GM10248 (cell line): Measurements from ENCODE around the gene CAMK2B.

Source experiments
- CTCF ChIA-PET: fragments of 300-600 bp; sonication (Branson Sonifier 250); formaldehyde crosslinking; extraction: SDS; loops from one replicate; lab custom pipeline; 2021; ENCODE audit warnings: antibody characterized with exemption; lab: Yijun Ruan, JAX
- POLR2A ChIA-PET: fragments of 350-650 bp; sonication (Branson Sonifier 250); formaldehyde crosslinking; extraction: SDS; loops from one replicate; lab custom pipeline; 2020; ENCODE audit warnings: antibody characterized with exemption; lab: Yijun Ruan, JAX
- DNase-seq: peaks from one replicate; pipeline ENCODE4 v3.0.0; 2012; ENCODE audit errors: extremely low spot score
- TF ChIP-seq, protein P1 (sequence below): IDR thresholded peaks from 2 replicates; pipeline ENCODE4 v1.5.1; 2012; ENCODE audit warnings: mild to moderate bottlenecking, low read depth; ENCODE audit errors: extremely low read depth, missing control alignments, control extremely low read depth

The CAMK2B gene

DNA sequence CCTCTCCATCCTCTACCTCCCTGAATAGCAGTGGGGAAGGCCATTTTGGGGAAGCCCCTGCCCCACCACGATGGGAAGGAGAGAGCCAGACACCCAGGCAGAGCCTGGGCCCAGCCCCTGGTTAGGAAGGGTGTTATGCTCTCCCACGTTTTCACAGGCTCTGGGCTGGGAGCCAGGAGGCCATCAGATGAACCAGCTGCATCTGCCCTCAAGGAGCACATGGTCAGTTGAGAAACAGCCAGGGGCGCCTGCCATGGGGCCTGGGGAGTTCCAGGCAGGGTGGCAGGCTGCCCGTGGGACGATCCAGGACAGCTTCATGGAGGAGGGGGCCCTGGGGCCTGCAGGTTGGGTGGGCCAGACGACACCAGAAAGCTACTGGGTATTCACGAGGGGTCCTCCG is 47.5 kb downstream of the CAMK2B start:
- CTCF ChIA-PET = interaction anchor here (2.0 to 2.5 kb wide), 2 partner anchors 13 to 37 kb away, joined by 7 read pairs; no protein-coding TSS in a partner anchor
- DNase-seq = no peak
- POLR2A ChIA-PET = no interaction called here
- TF ChIP-seq, protein P1, sequence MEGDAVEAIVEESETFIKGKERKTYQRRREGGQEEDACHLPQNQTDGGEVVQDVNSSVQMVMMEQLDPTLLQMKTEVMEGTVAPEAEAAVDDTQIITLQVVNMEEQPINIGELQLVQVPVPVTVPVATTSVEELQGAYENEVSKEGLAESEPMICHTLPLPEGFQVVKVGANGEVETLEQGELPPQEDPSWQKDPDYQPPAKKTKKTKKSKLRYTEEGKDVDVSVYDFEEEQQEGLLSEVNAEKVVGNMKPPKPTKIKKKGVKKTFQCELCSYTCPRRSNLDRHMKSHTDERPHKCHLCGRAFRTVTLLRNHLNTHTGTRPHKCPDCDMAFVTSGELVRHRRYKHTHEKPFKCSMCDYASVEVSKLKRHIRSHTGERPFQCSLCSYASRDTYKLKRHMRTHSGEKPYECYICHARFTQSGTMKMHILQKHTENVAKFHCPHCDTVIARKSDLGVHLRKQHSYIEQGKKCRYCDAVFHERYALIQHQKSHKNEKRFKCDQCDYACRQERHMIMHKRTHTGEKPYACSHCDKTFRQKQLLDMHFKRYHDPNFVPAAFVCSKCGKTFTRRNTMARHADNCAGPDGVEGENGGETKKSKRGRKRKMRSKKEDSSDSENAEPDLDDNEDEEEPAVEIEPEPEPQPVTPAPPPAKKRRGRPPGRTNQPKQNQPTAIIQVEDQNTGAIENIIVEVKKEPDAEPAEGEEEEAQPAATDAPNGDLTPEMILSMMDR = no peak

DNA sequence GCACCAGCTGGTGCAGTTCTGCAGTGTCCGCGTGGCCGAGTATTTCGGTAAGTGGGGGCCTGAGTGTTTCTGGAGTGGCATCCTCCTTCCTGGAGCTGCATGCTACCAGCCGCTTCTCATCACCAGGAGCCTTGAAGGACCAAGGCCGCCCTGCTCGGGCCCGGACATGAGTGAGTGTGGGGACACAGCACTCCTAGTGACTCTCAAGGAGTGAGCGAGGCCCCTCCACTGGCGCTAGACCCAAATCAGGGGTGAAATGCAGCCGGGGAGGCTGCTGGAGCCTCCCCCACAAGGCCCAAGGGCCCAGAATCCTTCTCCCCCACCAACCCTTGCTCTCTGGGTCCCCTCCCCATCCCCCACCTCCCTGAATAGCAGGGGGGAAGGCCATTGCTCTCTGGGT is 48.0 kb downstream of the CAMK2B start:
- no peak for DNase-seq
- ChIA-PET CTCF (interaction anchor here (2.0 to 2.5 kb wide), 2 partner anchors 12 to 36 kb away, joined by 7 read pairs; no protein-coding TSS in a partner anchor), POLR2A (no interaction called here)
- TF ChIP-seq, protein P1 = no peak

DNA sequence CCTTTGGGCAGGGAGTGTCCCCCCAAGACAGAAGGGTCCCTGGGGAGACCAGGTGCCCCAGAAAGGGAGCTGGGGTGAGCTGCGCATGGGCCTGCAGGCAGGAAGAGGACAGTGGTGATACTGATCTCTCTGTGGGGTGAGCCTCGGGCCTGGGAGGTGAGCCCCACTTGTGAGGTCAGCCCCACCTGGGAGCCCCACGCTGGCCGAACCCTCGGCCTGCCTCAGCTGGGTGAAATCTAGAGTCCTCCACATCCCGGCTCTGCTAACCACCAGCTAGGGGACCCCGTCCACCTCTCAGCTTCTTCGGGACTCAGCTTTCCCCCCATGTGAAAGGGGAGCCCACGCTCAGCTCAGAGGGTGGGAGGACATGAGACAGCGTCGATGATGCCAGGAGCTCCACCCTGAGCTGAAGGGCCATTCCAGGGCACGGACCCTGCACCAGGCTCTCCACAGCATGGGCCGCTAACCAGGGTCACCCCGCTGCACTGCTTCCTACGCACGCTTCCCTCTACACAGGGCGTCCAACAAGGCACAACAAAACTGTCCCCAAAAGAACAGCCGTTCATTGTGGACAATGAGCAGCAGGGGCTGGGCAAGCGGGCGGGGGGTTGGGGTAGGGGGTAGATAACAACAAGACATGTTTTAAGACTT is 48.7 kb downstream of the CAMK2B start:
- ChIA-PET CTCF (interaction anchor here (0.9 to 2.0 kb wide), 2 partner anchors 12 to 36 kb away, joined by 5 to 7 read pairs; no protein-coding TSS in a partner anchor), POLR2A (no interaction called here)
- DNase-seq = no peak
- TF ChIP-seq, protein P1 = no peak

DNA sequence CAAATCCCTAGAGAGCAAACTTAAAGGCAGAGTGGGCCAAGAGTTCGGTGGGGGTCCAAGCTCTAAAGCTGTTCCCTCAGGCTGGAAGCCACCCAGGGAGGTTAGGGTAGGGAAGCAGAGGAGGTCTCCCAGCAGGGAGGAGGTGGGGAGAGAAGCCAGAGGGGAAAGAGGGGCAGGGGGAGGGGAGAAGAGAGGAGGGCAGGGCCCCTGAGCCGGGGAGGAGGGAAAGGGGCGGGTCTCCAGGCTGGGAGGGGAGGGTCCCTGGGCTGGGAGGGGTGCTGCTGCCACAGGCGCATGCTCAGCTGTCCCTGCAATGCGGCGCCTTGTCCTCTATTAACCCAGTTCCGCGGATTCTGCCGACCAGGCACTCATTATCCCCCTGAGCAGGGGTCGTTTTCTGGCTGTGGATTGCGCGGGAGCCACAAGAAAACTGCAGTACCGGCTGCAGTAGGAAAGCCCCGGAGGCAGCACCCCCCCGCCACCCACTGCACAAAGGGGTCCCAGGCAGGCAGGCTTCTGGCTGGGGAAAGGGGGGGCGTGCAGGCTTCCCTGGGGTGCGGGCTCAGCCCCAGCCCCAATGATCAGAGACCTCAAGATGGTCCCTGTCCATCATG is 49.3 kb downstream of the CAMK2B start:
- TF ChIP-seq, protein P1 = no peak
- ChIA-PET CTCF (interaction anchor here (0.9 kb wide), 1 partner anchor 36 kb away, joined by 5 read pairs; no protein-coding TSS in a partner anchor), POLR2A (no interaction called here)
- no peak for DNase-seq

DNA sequence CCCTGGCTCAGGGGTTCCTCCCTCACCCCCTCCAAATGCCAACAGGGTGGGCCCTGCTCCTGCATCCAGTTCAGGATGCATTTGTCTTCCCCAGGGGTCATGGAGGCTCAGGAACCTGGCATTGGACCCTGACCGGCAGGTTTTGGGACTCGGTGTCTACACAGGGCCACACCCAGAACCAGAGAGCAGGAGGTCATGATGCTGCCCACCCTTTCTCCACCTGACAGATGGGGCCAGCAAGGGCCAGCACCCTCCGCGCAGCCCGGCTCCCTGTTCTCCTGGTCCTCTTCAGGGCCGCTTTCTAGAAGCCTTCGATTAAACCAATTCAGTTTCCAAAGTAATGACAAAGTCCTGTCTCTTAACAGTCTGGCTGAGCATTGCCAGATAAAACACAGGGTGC is 50.2 kb downstream of the CAMK2B start:
- CTCF ChIA-PET = no interaction called here
- TF ChIP-seq, protein P1 = no peak
- no peak for DNase-seq
- POLR2A ChIA-PET = no interaction called here

DNA sequence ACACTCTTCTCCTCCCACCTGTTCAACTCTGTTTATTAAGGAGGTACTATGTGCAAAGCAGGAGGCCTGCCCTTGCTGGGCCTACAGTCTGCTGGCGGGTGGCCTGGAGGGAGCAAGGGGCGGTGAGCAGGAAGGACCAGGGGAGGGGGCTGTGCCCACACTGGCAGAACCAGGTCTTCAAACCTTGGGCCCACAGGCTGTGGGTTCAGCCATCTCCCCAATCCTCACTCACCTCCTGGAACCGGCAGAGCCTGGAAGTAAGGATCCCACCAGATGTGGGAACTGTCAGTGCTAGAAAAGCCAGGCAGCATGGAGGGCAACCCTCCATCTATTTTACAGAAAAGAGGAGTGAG is 50.8 kb downstream of the CAMK2B start:
- TF ChIP-seq, protein P1 = no peak
- POLR2A ChIA-PET = interaction anchor here (0.9 kb wide), 1 partner anchor 17 kb away, joined by 3 read pairs; no protein-coding TSS in a partner anchor
- CTCF ChIA-PET = interaction anchor here (1.1 kb wide), 1 partner anchor 16 kb away, joined by 4 read pairs; no protein-coding TSS in a partner anchor
- DNase-seq = no peak
